ENCODE results near the gene OPN1MW2.
"Not testable (repeated sequence)": the region's sequence is repeated elsewhere in the genome, so short reads cannot be mapped to it uniquely, and the experiment has no call there.

Gene OPN1MW2

GRCh38 chrX:154219456-154219855 is at the start of gene OPN1MW2:
Gene OPN1MW2, plus strand, starts transcription at chrX:154219756. Its CDS starts 60 bp downstream, at chrX:154219816.
- not testable (repeated sequence) for DNase-seq (ENCODE audit: low read depth in 1 of 2, low spot score in 1 of 2)

GRCh38 chrX:154172535-154172943 is 47.0 kb upstream of the OPN1MW2 start:
- DNase-seq (ENCODE audit: low read depth in 1 of 2, low spot score in 1 of 2): not testable (repeated sequence)

- not testable (repeated sequence) for DNase-seq (ENCODE audit: low read depth in 1 of 2, low spot score in 1 of 2)
These were observed 45.2 kb upstream of the OPN1MW2 start for GRCh38 chrX:154174356-154174755.

DNA sequence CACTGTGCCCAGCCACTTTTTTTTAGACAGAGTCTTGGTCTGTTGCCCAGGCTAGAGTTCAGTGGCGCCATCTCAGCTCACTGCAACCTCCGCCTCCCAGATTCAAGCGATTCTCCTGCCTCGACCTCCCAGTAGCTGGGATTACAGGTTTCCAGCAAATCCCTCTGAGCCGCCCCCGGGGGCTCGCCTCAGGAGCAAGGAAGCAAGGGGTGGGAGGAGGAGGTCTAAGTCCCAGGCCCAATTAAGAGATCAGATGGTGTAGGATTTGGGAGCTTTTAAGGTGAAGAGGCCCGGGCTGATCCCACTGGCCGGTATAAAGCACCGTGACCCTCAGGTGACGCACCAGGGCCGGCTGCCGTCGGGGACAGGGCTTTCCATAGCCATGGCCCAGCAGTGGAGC is 37.3 kb upstream of the OPN1MW2 start, which contains the start of gene OPN1MW:
Gene OPN1MW (plus strand): TSS at position 301 of the 400 bp plus-strand sequence. CDS start 82 bp downstream, at position 383.
- DNase-seq (ENCODE audit: low read depth in 1 of 2, low spot score in 1 of 2): not testable (repeated sequence)

- not testable (repeated sequence) for DNase-seq (ENCODE audit: low read depth in 1 of 2, low spot score in 1 of 2)
These were observed 35.8 kb upstream of the OPN1MW2 start for GRCh38 chrX:154183794-154184193.

GRCh38 chrX:154192846-154193245 is 26.7 kb upstream of the OPN1MW2 start:
- DNase-seq (ENCODE audit: low read depth in 1 of 2, low spot score in 1 of 2): not testable (repeated sequence)

- DNase-seq (ENCODE audit: low read depth in 1 of 2, low spot score in 1 of 2): not testable (repeated sequence)
These were observed 25.2 kb upstream of the OPN1MW2 start for GRCh38 chrX:154194316-154194715.

- not testable (repeated sequence) for DNase-seq (ENCODE audit: low read depth in 1 of 2, low spot score in 1 of 2)
These were observed 23.1 kb upstream of the OPN1MW2 start for GRCh38 chrX:154196466-154196865.

DNA sequence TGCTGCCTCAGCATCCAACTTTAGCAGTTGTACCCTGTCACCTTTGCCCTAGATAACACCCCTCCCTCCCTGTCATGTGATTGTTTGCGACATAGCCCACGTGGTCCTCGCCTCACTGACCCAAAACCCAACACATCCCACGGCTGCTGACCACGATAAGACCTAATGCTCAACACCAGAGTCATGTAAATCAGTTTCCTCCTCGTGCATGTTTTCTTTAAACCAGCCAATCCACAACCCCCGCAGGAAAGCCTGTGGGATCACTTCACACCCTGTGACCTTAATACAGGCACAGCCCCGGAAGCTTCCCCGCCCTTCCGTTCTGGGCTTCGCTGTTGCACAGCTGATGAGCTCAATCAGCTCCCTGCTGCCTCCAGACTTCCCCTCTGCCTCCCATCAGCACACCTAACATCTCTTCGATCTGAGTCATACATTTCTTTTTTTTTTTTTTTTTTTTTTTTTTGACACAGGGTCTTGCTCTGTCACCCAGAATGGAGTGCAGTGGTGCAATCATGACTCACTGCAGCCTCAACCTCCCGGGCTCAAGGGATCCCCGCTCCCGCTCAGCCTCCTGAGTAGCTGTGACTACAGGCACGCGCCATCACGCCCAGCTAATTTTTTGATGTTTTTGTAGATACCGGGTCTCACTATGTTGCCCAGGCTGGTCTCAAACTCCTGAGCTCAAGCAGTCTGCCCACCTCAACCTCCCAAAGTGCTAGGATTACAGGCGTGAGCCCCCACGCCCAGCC is 9.7 kb upstream of the OPN1MW2 start:
- not testable (repeated sequence) for DNase-seq (ENCODE audit: low read depth in 1 of 2, low spot score in 1 of 2)

GRCh38 chrX:154211057-154211456 is 8.5 kb upstream of the OPN1MW2 start:
- DNase-seq (ENCODE audit: low read depth in 1 of 2, low spot score in 1 of 2): not testable (repeated sequence)

GRCh38 chrX:154211499-154211898 is 8.1 kb upstream of the OPN1MW2 start:
- DNase-seq (ENCODE audit: low read depth in 1 of 2, low spot score in 1 of 2): not testable (repeated sequence)

- not testable (repeated sequence) for DNase-seq (ENCODE audit: low read depth in 1 of 2, low spot score in 1 of 2)
These were observed 5.7 kb downstream of the OPN1MW2 start for GRCh38 chrX:154225292-154225691.

- DNase-seq (ENCODE audit: low read depth in 1 of 2, low spot score in 1 of 2): not testable (repeated sequence)
These were observed 7.2 kb downstream of the OPN1MW2 start for GRCh38 chrX:154226706-154227105.

DNA sequence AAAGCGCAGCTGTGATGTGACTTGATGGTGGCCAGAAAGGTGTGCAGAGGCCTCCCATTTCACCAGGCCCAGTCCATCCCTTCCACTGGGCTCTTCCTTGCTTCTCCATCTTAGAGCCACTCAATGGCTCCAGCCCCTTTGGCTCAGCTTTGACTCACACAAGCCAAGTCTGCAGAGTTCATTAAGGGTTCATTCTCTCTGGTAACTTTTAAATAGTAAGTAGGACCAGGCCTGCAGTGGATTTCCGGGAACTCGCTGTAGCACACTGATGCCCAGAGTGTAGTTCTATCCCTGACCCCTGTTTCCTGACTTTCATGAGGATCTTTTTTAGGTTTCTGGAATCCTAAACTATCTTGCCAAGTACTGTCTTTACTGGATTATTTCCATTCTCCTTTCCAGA is 11.9 kb downstream of the OPN1MW2 start:
- DNase-seq (ENCODE audit: low read depth in 1 of 2, low spot score in 1 of 2): not testable (repeated sequence)

DNA sequence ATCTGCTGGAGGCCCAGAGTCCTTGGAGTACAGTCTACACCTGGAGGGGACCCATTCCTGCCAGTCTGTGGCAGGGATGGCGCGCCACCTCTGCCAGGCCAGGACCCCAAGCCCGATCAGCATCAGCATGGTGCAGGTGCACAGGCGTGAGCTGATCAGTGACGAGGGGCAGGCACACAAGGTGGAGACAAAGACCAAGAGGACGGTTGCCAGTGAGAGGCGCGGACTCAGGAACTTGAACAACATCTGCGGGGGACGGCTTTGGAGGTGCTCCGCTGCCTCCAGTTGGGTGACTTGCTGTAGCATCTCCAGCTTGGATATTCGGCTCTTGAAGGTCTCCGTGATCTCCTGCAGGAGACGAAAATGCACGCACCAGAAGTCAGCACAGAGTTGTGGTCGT is 14.1 kb downstream of the OPN1MW2 start:
- not testable (repeated sequence) for DNase-seq (ENCODE audit: low read depth in 1 of 2, low spot score in 1 of 2)

- not testable (repeated sequence) for DNase-seq (ENCODE audit: low read depth in 1 of 2, low spot score in 1 of 2)
These were observed 19.5 kb downstream of the OPN1MW2 start for GRCh38 chrX:154238939-154239559.

DNA sequence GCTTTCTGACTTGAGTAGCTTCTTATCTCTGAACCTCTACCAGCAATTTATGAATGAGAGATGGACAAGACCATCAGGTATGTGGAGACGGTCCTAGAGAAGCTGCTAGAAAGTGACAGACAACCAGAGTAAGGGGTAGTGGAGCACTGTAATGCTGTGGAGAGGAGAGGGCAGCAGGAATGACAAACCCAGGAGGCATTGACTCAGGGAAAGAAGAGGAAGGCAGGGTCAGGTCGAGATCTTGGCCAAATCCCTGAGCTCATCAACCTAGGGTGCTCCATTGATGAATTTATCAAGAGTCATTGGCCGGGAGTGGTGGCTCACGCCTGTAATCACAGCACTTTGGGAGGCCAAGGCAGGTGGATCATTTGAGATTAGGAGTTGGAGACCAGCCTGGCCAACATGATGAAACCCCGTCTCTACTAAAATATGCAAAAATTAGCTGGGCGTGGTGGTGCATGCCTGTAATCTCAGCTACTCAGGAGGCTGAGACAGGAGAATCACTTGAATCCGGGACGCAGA is 20.5 kb downstream of the OPN1MW2 start:
- DNase-seq (ENCODE audit: low read depth in 1 of 2, low spot score in 1 of 2): not testable (repeated sequence)

DNA sequence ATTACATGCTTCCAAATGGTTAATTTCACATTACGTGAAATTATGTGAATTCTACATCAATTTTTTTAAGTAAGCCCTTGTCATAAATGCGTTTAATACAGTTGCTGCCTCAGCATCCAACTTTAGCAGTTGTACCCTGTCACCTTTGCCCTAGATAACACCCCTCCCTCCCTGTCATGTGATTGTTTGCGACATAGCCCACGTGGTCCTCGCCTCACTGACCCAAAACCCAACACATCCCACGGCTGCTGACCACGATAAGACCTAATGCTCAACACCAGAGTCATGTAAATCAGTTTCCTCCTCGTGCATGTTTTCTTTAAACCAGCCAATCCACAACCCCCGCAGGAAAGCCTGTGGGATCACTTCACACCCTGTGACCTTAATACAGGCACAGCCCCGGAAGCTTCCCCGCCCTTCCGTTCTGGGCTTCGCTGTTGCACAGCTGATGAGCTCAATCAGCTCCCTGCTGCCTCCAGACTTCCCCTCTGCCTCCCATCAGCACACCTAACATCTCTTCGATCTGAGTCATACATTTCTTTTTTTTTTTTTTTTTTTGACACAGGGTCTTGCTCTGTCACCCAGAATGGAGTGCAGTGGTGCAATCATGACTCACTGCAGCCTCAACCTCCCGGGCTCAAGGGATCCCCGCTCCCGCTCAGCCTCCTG is 28.0 kb downstream of the OPN1MW2 start:
- not testable (repeated sequence) for DNase-seq (ENCODE audit: low read depth in 1 of 2, low spot score in 1 of 2)

GRCh38 chrX:154248076-154248475 is 28.5 kb downstream of the OPN1MW2 start:
- DNase-seq (ENCODE audit: low read depth in 1 of 2, low spot score in 1 of 2): not testable (repeated sequence)

DNA sequence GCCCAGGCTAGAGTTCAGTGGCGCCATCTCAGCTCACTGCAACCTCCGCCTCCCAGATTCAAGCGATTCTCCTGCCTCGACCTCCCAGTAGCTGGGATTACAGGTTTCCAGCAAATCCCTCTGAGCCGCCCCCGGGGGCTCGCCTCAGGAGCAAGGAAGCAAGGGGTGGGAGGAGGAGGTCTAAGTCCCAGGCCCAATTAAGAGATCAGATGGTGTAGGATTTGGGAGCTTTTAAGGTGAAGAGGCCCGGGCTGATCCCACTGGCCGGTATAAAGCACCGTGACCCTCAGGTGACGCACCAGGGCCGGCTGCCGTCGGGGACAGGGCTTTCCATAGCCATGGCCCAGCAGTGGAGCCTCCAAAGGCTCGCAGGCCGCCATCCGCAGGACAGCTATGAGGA is 37.7 kb downstream of the OPN1MW2 start, which contains the start of gene OPN1MW3:
Gene OPN1MW3 (plus strand): TSS at position 301 of the 400 bp plus-strand sequence. CDS start 38 bp downstream, at position 339.
- not testable (repeated sequence) for DNase-seq (ENCODE audit: low read depth in 1 of 2, low spot score in 1 of 2)

GRCh38 chrX:154258711-154259110 is 39.2 kb downstream of the OPN1MW2 start:
- DNase-seq (ENCODE audit: low read depth in 1 of 2, low spot score in 1 of 2): not testable (repeated sequence)

All from activated T-helper 1 cell treated with anti-CD3 and anti-CD28 coated beads, Interleukin-2, amount 50 U/mL, for 16 hours (primary cell).